Measurements from ENCODE around the gene NRXN2. TPM values are rescaled to one million over a fixed set of nuclear protein-coding genes. Genes with fewer than 3 reads are reported as not detected.

The NRXN2 gene
- total RNA-seq, 3 donors from 2014 or later: 3.9 to 42.0 (median 6.9) TPM

DNA sequence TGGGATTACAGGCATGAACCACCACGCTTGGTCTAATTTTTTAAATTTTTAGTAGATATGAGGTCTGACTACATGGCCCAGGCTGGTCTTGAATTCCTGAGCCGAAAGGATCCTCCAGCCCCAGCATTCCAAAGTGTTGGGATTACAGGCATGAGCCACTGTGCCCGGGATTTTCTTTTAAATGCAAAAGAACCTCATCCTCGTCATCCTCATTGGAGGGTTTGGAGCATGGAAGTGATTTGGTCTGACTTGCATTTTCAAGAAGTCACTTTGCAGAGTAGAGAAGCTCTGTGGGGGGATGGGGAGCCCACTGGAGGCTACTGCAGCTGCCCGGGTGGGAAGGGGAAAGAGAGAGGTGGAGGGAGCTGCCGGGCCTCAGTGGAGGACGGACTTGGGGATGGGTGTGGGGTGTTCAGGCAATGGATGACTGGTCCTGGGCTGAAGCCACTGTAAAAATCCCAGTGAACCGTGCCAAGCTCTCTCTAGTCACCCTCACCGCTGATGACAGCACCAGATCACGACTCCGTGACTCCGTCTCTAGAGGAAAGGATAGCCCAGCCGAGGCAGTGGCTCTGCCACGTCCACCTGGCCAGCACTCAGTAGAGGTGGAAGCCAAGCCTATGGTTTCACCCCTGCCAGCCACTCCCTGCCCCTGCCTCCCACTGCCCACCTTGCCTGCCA is 164.8 kb downstream of the NRXN2 start:
- Histone ChIP-seq H3K36me3 (ENCODE audit: low read depth) (no peaks in the 10 kb centered on the region), H3K9me3 (no peaks in the 10 kb centered on the region), H3K4me1 (ENCODE audit: low read depth) (peaks cover 4% of the 10 kb centered on the region), H3K4me3 (no peak overlapping the region)
- ATAC-seq (no peak), DNase-seq (no peak)
- intact Hi-C loops (cut with DNase I, micrococcal nuclease): no loop called here
- TF ChIP-seq, protein P1, sequence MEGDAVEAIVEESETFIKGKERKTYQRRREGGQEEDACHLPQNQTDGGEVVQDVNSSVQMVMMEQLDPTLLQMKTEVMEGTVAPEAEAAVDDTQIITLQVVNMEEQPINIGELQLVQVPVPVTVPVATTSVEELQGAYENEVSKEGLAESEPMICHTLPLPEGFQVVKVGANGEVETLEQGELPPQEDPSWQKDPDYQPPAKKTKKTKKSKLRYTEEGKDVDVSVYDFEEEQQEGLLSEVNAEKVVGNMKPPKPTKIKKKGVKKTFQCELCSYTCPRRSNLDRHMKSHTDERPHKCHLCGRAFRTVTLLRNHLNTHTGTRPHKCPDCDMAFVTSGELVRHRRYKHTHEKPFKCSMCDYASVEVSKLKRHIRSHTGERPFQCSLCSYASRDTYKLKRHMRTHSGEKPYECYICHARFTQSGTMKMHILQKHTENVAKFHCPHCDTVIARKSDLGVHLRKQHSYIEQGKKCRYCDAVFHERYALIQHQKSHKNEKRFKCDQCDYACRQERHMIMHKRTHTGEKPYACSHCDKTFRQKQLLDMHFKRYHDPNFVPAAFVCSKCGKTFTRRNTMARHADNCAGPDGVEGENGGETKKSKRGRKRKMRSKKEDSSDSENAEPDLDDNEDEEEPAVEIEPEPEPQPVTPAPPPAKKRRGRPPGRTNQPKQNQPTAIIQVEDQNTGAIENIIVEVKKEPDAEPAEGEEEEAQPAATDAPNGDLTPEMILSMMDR (IDR thresholded peaks at IDR 0.05): no peak

DNA sequence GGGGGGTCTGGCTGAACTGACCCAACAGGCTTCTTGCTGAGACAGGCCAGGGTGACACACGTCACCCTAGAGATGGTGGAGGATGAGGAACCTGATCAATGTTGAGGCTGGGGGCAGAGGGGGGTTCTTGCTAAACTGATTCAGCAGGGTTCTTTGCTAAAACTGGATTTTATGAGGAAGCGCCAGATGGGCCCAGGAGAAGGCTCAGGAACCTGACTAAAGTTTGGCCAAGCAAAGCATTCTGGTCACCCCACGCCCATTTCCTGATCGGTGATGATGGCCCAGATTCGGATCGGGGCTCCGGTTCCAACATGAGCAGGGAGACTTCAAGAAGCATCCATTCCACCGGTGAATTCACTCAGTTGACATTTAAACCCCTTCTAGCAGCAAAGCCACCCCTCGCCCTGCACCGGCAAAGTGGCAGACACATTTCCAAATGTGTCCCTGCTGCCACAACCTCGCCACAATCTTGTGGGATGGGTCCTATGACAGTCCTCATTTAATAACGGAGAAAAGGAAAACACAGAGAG is 166.2 kb downstream of the NRXN2 start:
- intact Hi-C loops (cut with DNase I, micrococcal nuclease): no loop called here
- ATAC-seq (no peak), DNase-seq (no peak)
- peaks cover 4% of the 10 kb centered on the region for H3K4me1 ChIP-seq (ENCODE audit: low read depth)
- no peak overlapping the region for H3K4me3 ChIP-seq
- TF ChIP-seq, protein P1 (IDR thresholded peaks at IDR 0.05): no peak
- H3K9me3 ChIP-seq: no peaks in the 10 kb centered on the region
- no peaks in the 10 kb centered on the region for H3K36me3 ChIP-seq (ENCODE audit: low read depth)

Other genes with a start within 250 kb of the NRXN2 start
- under 1 TPM in 1 of 3 donors, not detected in 2; 0.20 TPM for gene SLC22A11, start 167.3 kb downstream of the NRXN2 start, total RNA-seq
- not detected for gene SLC22A12, start 132.0 kb downstream of the NRXN2 start, total RNA-seq
- gene RASGRP2, start 20.9 kb upstream of the NRXN2 start, total RNA-seq: 10 to 100 TPM in 1 of 3 donors, 1 to 10 TPM in 2; 3.3 to 25.6 (median 9.7) TPM
- gene PYGM, start 36.8 kb upstream of the NRXN2 start, total RNA-seq: 10 to 100 TPM in 1 of 3 donors, 1 to 10 TPM in 2; 2.0 to 21.1 (median 2.8) TPM
- gene SF1, start 55.3 kb upstream of the NRXN2 start, total RNA-seq: 100 to 1,000 TPM; 223 to 317 (median 241) TPM
- gene MAP4K2, start 80.0 kb upstream of the NRXN2 start, total RNA-seq: 10 to 100 TPM in 2 of 3 donors, 1 to 10 TPM in 1; 8.7 to 16.8 (median 14.1) TPM
- 10 to 100 TPM; 19.3 to 26.4 (median 21.9) TPM for gene MEN1, start 87.4 kb upstream of the NRXN2 start, total RNA-seq
- gene CDC42BPG, start 121.5 kb upstream of the NRXN2 start, total RNA-seq: 10 to 100 TPM; 24.3 to 73.1 (median 32.3) TPM
- 10 to 100 TPM; 58.3 to 85.9 (median 81.5) TPM for gene EHD1, start 155.4 kb upstream of the NRXN2 start, total RNA-seq
- gene ATG2A, start 194.0 kb upstream of the NRXN2 start, total RNA-seq: 10 to 100 TPM; 35.4 to 39.8 (median 36.6) TPM
- 10 to 100 TPM; 23.0 to 39.7 (median 23.2) TPM for gene PPP2R5B, start 201.5 kb upstream of the NRXN2 start, total RNA-seq
- gene GPHA2, start 212.7 kb upstream of the NRXN2 start, total RNA-seq: not detected
- gene MAJIN, start 248.9 kb upstream of the NRXN2 start, total RNA-seq: not detected